K562 (cell line): ENCODE results near the gene RAP1GAP2. TPM values are rescaled to one million over a fixed set of nuclear protein-coding genes. Genes with fewer than 3 reads are reported as not detected.

ENCODE experiments used
- microRNA counts: library from miRNA; unstranded; fragments of <30 nt; microRNA quantifications from one replicate; lab custom pipeline; 2016
- microRNA-seq: library from miRNA; unstranded; fragments of <30 nt; microRNA quantifications from one replicate; pipeline ENCODE4, GENCODE V29; 2018; ENCODE audit warnings: borderline microRNAs expressed
- polyA plus RNA-seq, 8 experiments: library from polyadenylated mRNA; depleted of rRNA in 4 of 8; stranded (reverse) in 5 of 8; unstranded in 3 of 8; fragments of >200 nt; fragmentation: Nextera tagmentation in 2 of 8; fragmentation: Illumina TruSeq in 1 of 8; extraction: Ambion mirVana in 2 of 8; extraction: Trizol in 1 of 8; gene quantifications; 2 replicates each; pipeline versions ENCODE4 v1.2.1 to v1.2.3, GENCODE V29; 2011 to 2014; ENCODE audit warnings: inconsistent platforms in 1 of 8, missing spikeins in 1 of 8
- small RNA-seq: library from RNA; depleted of rRNA; stranded (forward); fragments of <200 nt; gene quantifications from one replicate; pipeline ENCODE3, GENCODE V24; 2014
- total RNA-seq, 7 experiments: library from RNA; depleted of rRNA in 6 of 7; stranded (reverse); fragments of >200 nt in 6 of 7; fragmentation: Illumina TruSeq in 2 of 7; extraction: Trizol in 2 of 7; gene quantifications; 2 replicates each; pipeline versions ENCODE4 v1.2.1 to v1.2.3, GENCODE V29; 2011 to 2021; ENCODE audit warnings: low replicate concordance in 1 of 7

The RAP1GAP2 gene
- total and polyA plus RNA-seq, 9 of the 15 experiments (the other 6 are each of a cell fraction or from before 2014, with no cell fraction given) = 0.01 to 1.3 (median 0.42) TPM; not detected in 1

MicroRNA genes within 50 kb of the gene (microRNA counts, 767-probe panel; counts per million panel counts)
- microRNA hsa-miR-1253 (lab: Ali Mortazavi, UCI) = 2,789 counts per million, percentile 67 among the panel's probes with 10 or more counts

Small RNA genes within 50 kb of the gene (microRNA-seq; reads per million reads assigned to microRNA genes)
- not detected for gene MIR1253

Small RNA genes within 50 kb of the gene (small RNA-seq; reads per million reads assigned to genes)
- gene MIR1253 (not detected), gene hsa-mir-1253 (not detected)

Other genes with a start within 250 kb of the RAP1GAP2 start
- 23.8 and 32.6 TPM in 2 replicates for gene PAFAH1B1, start 202.8 kb upstream of the RAP1GAP2 start, total RNA-seq (2014; rRNA removed)
- gene PAFAH1B1, start 202.8 kb upstream of the RAP1GAP2 start, total RNA-seq (2014; rRNA removed; fragmentation: Illumina TruSeq; extraction: Trizol) = 54.6 and 66.5 TPM in 2 replicates
- 45.0 and 48.2 TPM in 2 replicates for gene PAFAH1B1, start 202.8 kb upstream of the RAP1GAP2 start, total RNA-seq (2015; rRNA removed; fragmentation: Illumina TruSeq; extraction: Trizol)
- gene PAFAH1B1, start 202.8 kb upstream of the RAP1GAP2 start, total RNA-seq (2021) = 66.4 and 72.4 TPM in 2 replicates
- gene PAFAH1B1, start 202.8 kb upstream of the RAP1GAP2 start, polyA plus RNA-seq (2011; rRNA removed) = 46.8 and 55.2 TPM in 2 replicates
- 40.2 and 48.8 TPM in 2 replicates for gene PAFAH1B1, start 202.8 kb upstream of the RAP1GAP2 start, polyA plus RNA-seq (2014; fragmentation: Illumina TruSeq; extraction: Trizol)
- 10 to 100 TPM; 32.1 to 37.3 TPM for gene PAFAH1B1, start 202.8 kb upstream of the RAP1GAP2 start, polyA plus RNA-seq (2014; fragmentation: Nextera tagmentation; extraction: Ambion mirVana)
- 23.3 and 27.3 TPM in 2 replicates for gene PAFAH1B1, start 202.8 kb upstream of the RAP1GAP2 start, polyA plus RNA-seq (2014; rRNA removed)
- 63.0 and 94.0 TPM in 2 replicates for gene CLUH, start 84.7 kb upstream of the RAP1GAP2 start, total RNA-seq (2014; rRNA removed)
- gene CLUH, start 84.7 kb upstream of the RAP1GAP2 start, total RNA-seq (2014; rRNA removed; fragmentation: Illumina TruSeq; extraction: Trizol) = 13.7 and 21.2 TPM in 2 replicates
- 33.2 and 34.8 TPM in 2 replicates for gene CLUH, start 84.7 kb upstream of the RAP1GAP2 start, total RNA-seq (2015; rRNA removed; fragmentation: Illumina TruSeq; extraction: Trizol)
- gene CLUH, start 84.7 kb upstream of the RAP1GAP2 start, total RNA-seq (2021) = 126 and 140 TPM in 2 replicates
- gene CLUH, start 84.7 kb upstream of the RAP1GAP2 start, polyA plus RNA-seq (2011; rRNA removed) = 15.3 and 40.1 TPM in 2 replicates
- 71.2 and 88.2 TPM in 2 replicates for gene CLUH, start 84.7 kb upstream of the RAP1GAP2 start, polyA plus RNA-seq (2014; fragmentation: Illumina TruSeq; extraction: Trizol)
- gene CLUH, start 84.7 kb upstream of the RAP1GAP2 start, polyA plus RNA-seq (2014; fragmentation: Nextera tagmentation; extraction: Ambion mirVana) = under 1 TPM; 0.21 to 0.25 TPM
- 72.8 and 73.4 TPM in 2 replicates for gene CLUH, start 84.7 kb upstream of the RAP1GAP2 start, polyA plus RNA-seq (2014; rRNA removed)
- not detected in 2 replicates for gene CCDC92B, start 46.8 kb upstream of the RAP1GAP2 start, total RNA-seq (2014; rRNA removed)
- gene CCDC92B, start 46.8 kb upstream of the RAP1GAP2 start, total RNA-seq (2014; rRNA removed; fragmentation: Illumina TruSeq; extraction: Trizol) = not detected in 2 replicates
- not detected in 2 replicates for gene CCDC92B, start 46.8 kb upstream of the RAP1GAP2 start, total RNA-seq (2015; rRNA removed; fragmentation: Illumina TruSeq; extraction: Trizol)
- gene CCDC92B, start 46.8 kb upstream of the RAP1GAP2 start, total RNA-seq (2021) = not detected in 2 replicates
- not detected in 2 replicates for gene CCDC92B, start 46.8 kb upstream of the RAP1GAP2 start, polyA plus RNA-seq (2011; rRNA removed)
- gene CCDC92B, start 46.8 kb upstream of the RAP1GAP2 start, polyA plus RNA-seq (2014; fragmentation: Illumina TruSeq; extraction: Trizol) = not detected in 2 replicates
- not detected for gene CCDC92B, start 46.8 kb upstream of the RAP1GAP2 start, polyA plus RNA-seq (2014; fragmentation: Nextera tagmentation; extraction: Ambion mirVana)
- not detected in 2 replicates for gene CCDC92B, start 46.8 kb upstream of the RAP1GAP2 start, polyA plus RNA-seq (2014; rRNA removed)